H1 (cell line): ENCODE data around the gene APC2. TPM values are rescaled to one million over a fixed set of nuclear protein-coding genes. Genes with fewer than 3 reads are reported as not detected.

ENCODE experiments used
- EZH2 ChIP-seq: fragments of 200-600 bp; sonication (generic); IDR thresholded peaks from 2 replicates; pipeline ENCODE4 v1.7.1; 2012; ENCODE audit warnings: low read depth, mild to moderate bottlenecking, moderate library complexity, low read length, inconsistent platforms; ENCODE audit not compliant: severe bottlenecking
- FOSL1 ChIP-seq: IDR thresholded peaks from 2 replicates; pipeline ENCODE4 v1.6.1; 2011; ENCODE audit warnings: mild to moderate bottlenecking, low read depth, low read length, moderate library complexity; ENCODE audit not compliant: insufficient read depth
- HDAC2 ChIP-seq, 2 experiments: fragments of 300-600 bp in 1 of 2; sonication (generic) in 1 of 2; IDR thresholded peaks; 2 replicates each; pipeline ENCODE4 v1.6.1; 2011 to 2012; ENCODE audit warnings: low read depth in 2 of 2, low read length in 2 of 2, mild to moderate bottlenecking in 2 of 2, moderate library complexity in 2 of 2, borderline replicate concordance in 1 of 2, inconsistent platforms in 1 of 2
- HDAC6 ChIP-seq: IDR thresholded peaks from one replicate; pipeline ENCODE4 v1.7.1; 2012; ENCODE audit warnings: low read depth, mild to moderate bottlenecking, inconsistent platforms, low read length, moderate library complexity
- POU5F1 ChIP-seq: IDR thresholded peaks from 2 replicates; pipeline ENCODE4 v1.6.1; 2011; ENCODE audit warnings: low read depth, mild to moderate bottlenecking, low read length, moderate library complexity
- RBBP5 ChIP-seq: IDR thresholded peaks from 2 replicates; pipeline ENCODE4 v1.7.1; 2012; ENCODE audit warnings: low read depth, mild to moderate bottlenecking, inconsistent platforms, low read length, moderate library complexity, borderline replicate concordance
- RNF2 ChIP-seq: fragments of 200-900, 300-1000 bp; sonication (generic); IDR thresholded peaks from 2 replicates; pipeline ENCODE4 v1.7.1; 2016; ENCODE audit warnings: borderline replicate concordance, low read depth, mild to moderate bottlenecking, antibody characterized with exemption, low read length; ENCODE audit not compliant: poor library complexity, severe bottlenecking; ENCODE audit errors: missing control alignments
- TAF7 ChIP-seq: optimal IDR thresholded peaks from 2 replicates; pipeline ENCODE3; 2011; ENCODE audit warnings: low read depth, mild to moderate bottlenecking, inconsistent platforms, low read length, moderate library complexity, borderline replicate concordance
- polyA plus RNA-seq, 7 experiments: library from polyadenylated mRNA; depleted of rRNA in 3 of 7; stranded (reverse) in 5 of 7; unstranded in 2 of 7; fragments of >200 nt in 5 of 7; fragments of 200-250 nt in 2 of 7; gene quantifications; 1 replicate in 5 of 7; 2 replicates in 1 of 7; 4 replicates in 1 of 7; pipeline versions ENCODE4 v1.2.1 to v1.2.3, GENCODE V29; 2011 to 2013; ENCODE audit warnings: missing spikeins in 2 of 7, mixed read lengths in 2 of 7
- total RNA-seq: library from RNA; stranded (reverse); fragmentation: NEBNext Ultra II Directional; extraction: Animal tissue kit (Norgen Biotek cat#: 25700); gene quantifications from 2 replicates; pipeline ENCODE4 v1.2.1, GENCODE V29; 2021
- TF ChIP-seq, protein P1 (sequence below): fragments of 300-600 bp; sonication (generic); IDR thresholded peaks from 2 replicates; pipeline ENCODE4 v1.7.1; 2012; ENCODE audit warnings: low read length, moderate library complexity, mild to moderate bottlenecking, inconsistent platforms; ENCODE audit not compliant: insufficient replicate concordance

APC2 gene
- total and polyA plus RNA-seq, 2 of the 8 experiments (the other 6 are each of a cell fraction or from before 2014, with no cell fraction given) = 1.3 to 4.1 TPM

DNA sequence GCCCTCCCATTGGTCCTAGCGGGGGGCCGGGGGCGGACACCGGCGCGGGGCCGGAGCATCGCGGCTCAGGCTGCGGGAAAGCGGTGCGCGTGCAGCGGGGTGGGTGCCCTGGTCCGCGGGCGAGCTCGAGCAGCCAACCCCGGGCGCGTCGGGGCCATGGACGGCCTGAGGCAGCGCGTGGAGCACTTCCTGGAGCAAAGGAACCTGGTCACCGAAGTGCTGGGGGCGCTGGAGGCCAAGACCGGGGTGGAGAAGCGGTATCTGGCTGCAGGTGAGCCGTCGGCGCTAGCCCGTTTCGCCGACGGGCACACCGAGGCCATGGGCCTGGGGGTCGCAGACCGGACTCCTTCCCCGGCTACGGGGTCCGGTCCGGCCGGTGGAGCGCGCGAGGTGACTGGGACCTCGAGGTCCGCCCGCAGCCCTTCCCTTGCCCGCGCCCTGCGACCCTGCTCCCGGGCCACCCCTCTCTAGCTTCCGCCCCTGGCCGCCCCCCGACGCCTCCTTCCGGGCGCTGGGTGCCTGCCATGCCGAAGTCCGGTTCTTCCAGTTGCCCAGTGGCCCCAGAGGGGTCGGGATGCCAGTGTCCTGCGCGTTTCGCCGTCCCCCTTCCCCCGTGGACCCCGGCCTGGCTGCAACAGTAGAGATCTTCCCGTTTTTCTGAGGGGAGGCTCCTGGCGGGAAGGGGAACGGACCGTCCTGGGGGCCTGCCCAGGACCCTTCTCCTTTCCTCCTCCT is 41.4 kb downstream of the APC2 start, which contains the start of gene REEP6 (continued):
- no peak for TF ChIP-seq RNF2
- no peak for TF ChIP-seq POU5F1
- TF ChIP-seq HDAC6 = no peak
- TF ChIP-seq TAF7 = no peak
- TF ChIP-seq FOSL1 = no peak
- TF ChIP-seq, protein P1, sequence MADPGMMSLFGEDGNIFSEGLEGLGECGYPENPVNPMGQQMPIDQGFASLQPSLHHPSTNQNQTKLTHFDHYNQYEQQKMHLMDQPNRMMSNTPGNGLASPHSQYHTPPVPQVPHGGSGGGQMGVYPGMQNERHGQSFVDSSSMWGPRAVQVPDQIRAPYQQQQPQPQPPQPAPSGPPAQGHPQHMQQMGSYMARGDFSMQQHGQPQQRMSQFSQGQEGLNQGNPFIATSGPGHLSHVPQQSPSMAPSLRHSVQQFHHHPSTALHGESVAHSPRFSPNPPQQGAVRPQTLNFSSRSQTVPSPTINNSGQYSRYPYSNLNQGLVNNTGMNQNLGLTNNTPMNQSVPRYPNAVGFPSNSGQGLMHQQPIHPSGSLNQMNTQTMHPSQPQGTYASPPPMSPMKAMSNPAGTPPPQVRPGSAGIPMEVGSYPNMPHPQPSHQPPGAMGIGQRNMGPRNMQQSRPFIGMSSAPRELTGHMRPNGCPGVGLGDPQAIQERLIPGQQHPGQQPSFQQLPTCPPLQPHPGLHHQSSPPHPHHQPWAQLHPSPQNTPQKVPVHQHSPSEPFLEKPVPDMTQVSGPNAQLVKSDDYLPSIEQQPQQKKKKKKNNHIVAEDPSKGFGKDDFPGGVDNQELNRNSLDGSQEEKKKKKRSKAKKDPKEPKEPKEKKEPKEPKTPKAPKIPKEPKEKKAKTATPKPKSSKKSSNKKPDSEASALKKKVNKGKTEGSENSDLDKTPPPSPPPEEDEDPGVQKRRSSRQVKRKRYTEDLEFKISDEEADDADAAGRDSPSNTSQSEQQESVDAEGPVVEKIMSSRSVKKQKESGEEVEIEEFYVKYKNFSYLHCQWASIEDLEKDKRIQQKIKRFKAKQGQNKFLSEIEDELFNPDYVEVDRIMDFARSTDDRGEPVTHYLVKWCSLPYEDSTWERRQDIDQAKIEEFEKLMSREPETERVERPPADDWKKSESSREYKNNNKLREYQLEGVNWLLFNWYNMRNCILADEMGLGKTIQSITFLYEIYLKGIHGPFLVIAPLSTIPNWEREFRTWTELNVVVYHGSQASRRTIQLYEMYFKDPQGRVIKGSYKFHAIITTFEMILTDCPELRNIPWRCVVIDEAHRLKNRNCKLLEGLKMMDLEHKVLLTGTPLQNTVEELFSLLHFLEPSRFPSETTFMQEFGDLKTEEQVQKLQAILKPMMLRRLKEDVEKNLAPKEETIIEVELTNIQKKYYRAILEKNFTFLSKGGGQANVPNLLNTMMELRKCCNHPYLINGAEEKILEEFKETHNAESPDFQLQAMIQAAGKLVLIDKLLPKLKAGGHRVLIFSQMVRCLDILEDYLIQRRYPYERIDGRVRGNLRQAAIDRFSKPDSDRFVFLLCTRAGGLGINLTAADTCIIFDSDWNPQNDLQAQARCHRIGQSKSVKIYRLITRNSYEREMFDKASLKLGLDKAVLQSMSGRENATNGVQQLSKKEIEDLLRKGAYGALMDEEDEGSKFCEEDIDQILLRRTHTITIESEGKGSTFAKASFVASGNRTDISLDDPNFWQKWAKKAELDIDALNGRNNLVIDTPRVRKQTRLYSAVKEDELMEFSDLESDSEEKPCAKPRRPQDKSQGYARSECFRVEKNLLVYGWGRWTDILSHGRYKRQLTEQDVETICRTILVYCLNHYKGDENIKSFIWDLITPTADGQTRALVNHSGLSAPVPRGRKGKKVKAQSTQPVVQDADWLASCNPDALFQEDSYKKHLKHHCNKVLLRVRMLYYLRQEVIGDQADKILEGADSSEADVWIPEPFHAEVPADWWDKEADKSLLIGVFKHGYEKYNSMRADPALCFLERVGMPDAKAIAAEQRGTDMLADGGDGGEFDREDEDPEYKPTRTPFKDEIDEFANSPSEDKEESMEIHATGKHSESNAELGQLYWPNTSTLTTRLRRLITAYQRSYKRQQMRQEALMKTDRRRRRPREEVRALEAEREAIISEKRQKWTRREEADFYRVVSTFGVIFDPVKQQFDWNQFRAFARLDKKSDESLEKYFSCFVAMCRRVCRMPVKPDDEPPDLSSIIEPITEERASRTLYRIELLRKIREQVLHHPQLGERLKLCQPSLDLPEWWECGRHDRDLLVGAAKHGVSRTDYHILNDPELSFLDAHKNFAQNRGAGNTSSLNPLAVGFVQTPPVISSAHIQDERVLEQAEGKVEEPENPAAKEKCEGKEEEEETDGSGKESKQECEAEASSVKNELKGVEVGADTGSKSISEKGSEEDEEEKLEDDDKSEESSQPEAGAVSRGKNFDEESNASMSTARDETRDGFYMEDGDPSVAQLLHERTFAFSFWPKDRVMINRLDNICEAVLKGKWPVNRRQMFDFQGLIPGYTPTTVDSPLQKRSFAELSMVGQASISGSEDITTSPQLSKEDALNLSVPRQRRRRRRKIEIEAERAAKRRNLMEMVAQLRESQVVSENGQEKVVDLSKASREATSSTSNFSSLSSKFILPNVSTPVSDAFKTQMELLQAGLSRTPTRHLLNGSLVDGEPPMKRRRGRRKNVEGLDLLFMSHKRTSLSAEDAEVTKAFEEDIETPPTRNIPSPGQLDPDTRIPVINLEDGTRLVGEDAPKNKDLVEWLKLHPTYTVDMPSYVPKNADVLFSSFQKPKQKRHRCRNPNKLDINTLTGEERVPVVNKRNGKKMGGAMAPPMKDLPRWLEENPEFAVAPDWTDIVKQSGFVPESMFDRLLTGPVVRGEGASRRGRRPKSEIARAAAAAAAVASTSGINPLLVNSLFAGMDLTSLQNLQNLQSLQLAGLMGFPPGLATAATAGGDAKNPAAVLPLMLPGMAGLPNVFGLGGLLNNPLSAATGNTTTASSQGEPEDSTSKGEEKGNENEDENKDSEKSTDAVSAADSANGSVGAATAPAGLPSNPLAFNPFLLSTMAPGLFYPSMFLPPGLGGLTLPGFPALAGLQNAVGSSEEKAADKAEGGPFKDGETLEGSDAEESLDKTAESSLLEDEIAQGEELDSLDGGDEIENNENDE = no peak
- TF ChIP-seq EZH2 = no peak
- TF ChIP-seq HDAC2 (IDR thresholded peaks at IDR 0.05; ENCODE audit: borderline replicate concordance in 1 of 2, low read depth in 2 of 2, low read length in 2 of 2) = no peak; a peak in 1 of 4 replicates
- no peak for TF ChIP-seq RBBP5
